WTC11 (cell line): ENCODE data around the gene HCN1. TPM values are rescaled to one million over a fixed set of nuclear protein-coding genes. Genes with fewer than 3 reads are reported as not detected.

Experiments
- ATAC-seq: fragments of 200-7000 bp; cut with Tn5 transposase; 2 replicates; pipeline ENCODE4 v1.10.0; 2021; ENCODE audit warnings: mild to moderate bottlenecking, moderate library complexity
- CTCF ChIA-PET: fragments of 300-600 bp; sonication (Branson Sonifier 250); formaldehyde crosslinking; loops from one replicate; lab custom pipeline; 2021; ENCODE audit warnings: antibody characterized with exemption; lab: Charles Lee
- POLR2A ChIA-PET: fragments of 350-600 bp; sonication (Branson Sonifier 250); formaldehyde crosslinking; loops from one replicate; lab custom pipeline; 2021; ENCODE audit warnings: antibody characterized with exemption; lab: Charles Lee
- DNase-seq: peaks from one replicate; pipeline ENCODE4 v3.0.0; 2021; ENCODE audit warnings: low spot score
- H3K27ac Mint-ChIP-seq: 2 replicates; pipeline ENCODE4 v1.8.0; 2021; ENCODE audit warnings: mixed read lengths
- H3K27me3 Mint-ChIP-seq: 2 replicates; pipeline ENCODE4 v1.8.0; 2021; ENCODE audit warnings: low read depth, mild to moderate bottlenecking, moderate library complexity, mixed read lengths
- H3K36me3 Mint-ChIP-seq: 2 replicates; pipeline ENCODE4 v1.8.0; 2021; ENCODE audit warnings: mixed read lengths
- H3K4me1 Mint-ChIP-seq: 2 replicates; pipeline ENCODE4 v1.8.0; 2022; ENCODE audit warnings: mixed read lengths
- H3K4me3 Mint-ChIP-seq: 2 replicates; pipeline ENCODE4 v1.8.0; 2021; ENCODE audit warnings: mild to moderate bottlenecking, moderate library complexity, mixed read lengths
- H3K9me3 Mint-ChIP-seq: 2 replicates; pipeline ENCODE4 v1.8.0; 2021; ENCODE audit warnings: mixed read lengths
- ATF3 ChIP-seq: sonication (generic); formaldehyde crosslinking; conservative IDR thresholded peaks from 2 replicates; pipeline ENCODE4 v1.8.1; 2022; ENCODE audit warnings: mild to moderate bottlenecking, missing genetic modification reagents
- CDX4 ChIP-seq: fragments of 250-450 bp; sonication (Bioruptor Pico); IDR thresholded peaks from 2 replicates; pipeline ENCODE4 v1.9.0; 2021; ENCODE audit warnings: moderate library complexity, mild to moderate bottlenecking, inconsistent platforms, borderline replicate concordance
- E2F1 ChIP-seq: sonication (generic); formaldehyde crosslinking; IDR thresholded peaks from 2 replicates; pipeline ENCODE4 v1.8.0; 2022; ENCODE audit warnings: mild to moderate bottlenecking, missing genetic modification reagents
- ETV6 ChIP-seq: sonication (generic); formaldehyde crosslinking; IDR thresholded peaks from 2 replicates; pipeline ENCODE4 v1.8.1; 2022; ENCODE audit warnings: mild to moderate bottlenecking, missing genetic modification reagents
- GTF2I ChIP-seq: fragments of 250-450 bp; sonication (Bioruptor Pico); conservative IDR thresholded peaks from 2 replicates; pipeline ENCODE4 v1.4.0; 2021; ENCODE audit warnings: mild to moderate bottlenecking
- HMGA2 ChIP-seq: fragments of 250-450 bp; sonication (Bioruptor Pico); IDR thresholded peaks from 2 replicates; pipeline ENCODE4 v1.4.0; 2021; ENCODE audit warnings: mild to moderate bottlenecking, moderate library complexity
- JAZF1 ChIP-seq: fragments of 250-450 bp; sonication (Bioruptor Pico); IDR thresholded peaks from 2 replicates; pipeline ENCODE4 v1.9.0; 2021; ENCODE audit warnings: moderate library complexity, mild to moderate bottlenecking, inconsistent platforms
- MLX ChIP-seq: sonication (generic); formaldehyde crosslinking; IDR thresholded peaks from 2 replicates; pipeline ENCODE4 v1.8.1; 2023; ENCODE audit warnings: mild to moderate bottlenecking, missing genetic modification reagents, moderate library complexity
- NR1H2 ChIP-seq: sonication (generic); formaldehyde crosslinking; IDR thresholded peaks from 2 replicates; pipeline ENCODE4 v1.9.0; 2021; ENCODE audit warnings: mild to moderate bottlenecking, moderate library complexity, missing genetic modification reagents
- NR3C1 ChIP-seq: sonication (generic); formaldehyde crosslinking; conservative IDR thresholded peaks from 2 replicates; pipeline ENCODE4 v1.8.1; 2023; ENCODE audit warnings: low read depth, mild to moderate bottlenecking, missing genetic modification reagents
- SMAD4 ChIP-seq: sonication (generic); formaldehyde crosslinking; IDR thresholded peaks from 2 replicates; pipeline ENCODE4 v1.8.0; 2022; ENCODE audit warnings: mild to moderate bottlenecking, missing genetic modification reagents
- SOX15 ChIP-seq: fragments of 250-450 bp; sonication (Bioruptor Pico); IDR thresholded peaks from 2 replicates; pipeline ENCODE4 v1.9.0; 2021; ENCODE audit warnings: mild to moderate bottlenecking
- TP53 ChIP-seq: sonication (generic); formaldehyde crosslinking; IDR thresholded peaks from 2 replicates; pipeline ENCODE4 v1.8.1; 2023; ENCODE audit warnings: mild to moderate bottlenecking, missing genetic modification reagents
- ZNF425 ChIP-seq: fragments of 250-450 bp; sonication (Bioruptor Pico); conservative IDR thresholded peaks from 2 replicates; pipeline ENCODE4 v1.9.0; 2021; ENCODE audit warnings: mild to moderate bottlenecking
- total RNA-seq: library from RNA; stranded (reverse); gene quantifications from 3 replicates; pipeline ENCODE4 v1.2.3, GENCODE V29; 2021
- TF ChIP-seq, protein P1 (sequence below): fragments of 250-450 bp; sonication (Bioruptor Pico); IDR thresholded peaks from 2 replicates; pipeline ENCODE4 v2.1.2; 2022; ENCODE audit warnings: mild to moderate bottlenecking, moderate library complexity
- TF ChIP-seq, protein P2 (sequence below): fragments of 200-600 bp; IDR thresholded peaks from 2 replicates; pipeline ENCODE4 v1.8.0; 2022; ENCODE audit warnings: antibody characterized with exemption
- TF ChIP-seq, protein P3 (sequence below): sonication (generic); formaldehyde crosslinking; IDR thresholded peaks from 2 replicates; pipeline ENCODE4 v1.8.1; 2022; ENCODE audit warnings: low read depth, missing genetic modification reagents, borderline replicate concordance
- TF ChIP-seq, protein P4 (sequence below): sonication (generic); formaldehyde crosslinking; IDR thresholded peaks from 2 replicates; pipeline ENCODE4 v1.8.1; 2022; ENCODE audit warnings: mild to moderate bottlenecking, moderate library complexity, missing genetic modification reagents
- TF ChIP-seq, protein P5 (sequence below): sonication (generic); formaldehyde crosslinking; IDR thresholded peaks from 2 replicates; pipeline ENCODE4 v1.8.0; 2023; ENCODE audit warnings: missing genetic modification reagents, mild to moderate bottlenecking, borderline replicate concordance

HCN1 gene
- total RNA-seq, 1 experiment from 2014 or later, result 2.2 TPM

- ChIA-PET POLR2A (no interaction called here), CTCF (no interaction called here)
- Mint-ChIP-seq H3K36me3 (peaks cover 20% of the 10 kb centered on the region), H3K9me3 (peaks cover 21% of the 10 kb centered on the region), H3K4me3 (no peak overlapping the region), H3K27me3 (no peaks in the 10 kb centered on the region), H3K27ac (peak overlapping the region; percentile 86), H3K4me1 (peaks cover 37% of the 10 kb centered on the region)
- no peak for DNase-seq
- no peak for TF ChIP-seq NR3C1 (CRISPR knock-in tag)
- TF ChIP-seq, protein P1, sequence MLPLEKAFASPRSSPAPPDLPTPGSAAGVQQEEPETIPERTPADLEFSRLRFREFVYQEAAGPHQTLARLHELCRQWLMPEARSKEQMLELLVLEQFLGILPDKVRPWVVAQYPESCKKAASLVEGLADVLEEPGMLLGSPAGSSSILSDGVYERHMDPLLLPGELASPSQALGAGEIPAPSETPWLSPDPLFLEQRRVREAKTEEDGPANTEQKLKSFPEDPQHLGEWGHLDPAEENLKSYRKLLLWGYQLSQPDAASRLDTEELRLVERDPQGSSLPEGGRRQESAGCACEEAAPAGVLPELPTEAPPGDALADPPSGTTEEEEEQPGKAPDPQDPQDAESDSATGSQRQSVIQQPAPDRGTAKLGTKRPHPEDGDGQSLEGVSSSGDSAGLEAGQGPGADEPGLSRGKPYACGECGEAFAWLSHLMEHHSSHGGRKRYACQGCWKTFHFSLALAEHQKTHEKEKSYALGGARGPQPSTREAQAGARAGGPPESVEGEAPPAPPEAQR (CRISPR knock-in tag), result no peak
- TF ChIP-seq, protein P2, sequence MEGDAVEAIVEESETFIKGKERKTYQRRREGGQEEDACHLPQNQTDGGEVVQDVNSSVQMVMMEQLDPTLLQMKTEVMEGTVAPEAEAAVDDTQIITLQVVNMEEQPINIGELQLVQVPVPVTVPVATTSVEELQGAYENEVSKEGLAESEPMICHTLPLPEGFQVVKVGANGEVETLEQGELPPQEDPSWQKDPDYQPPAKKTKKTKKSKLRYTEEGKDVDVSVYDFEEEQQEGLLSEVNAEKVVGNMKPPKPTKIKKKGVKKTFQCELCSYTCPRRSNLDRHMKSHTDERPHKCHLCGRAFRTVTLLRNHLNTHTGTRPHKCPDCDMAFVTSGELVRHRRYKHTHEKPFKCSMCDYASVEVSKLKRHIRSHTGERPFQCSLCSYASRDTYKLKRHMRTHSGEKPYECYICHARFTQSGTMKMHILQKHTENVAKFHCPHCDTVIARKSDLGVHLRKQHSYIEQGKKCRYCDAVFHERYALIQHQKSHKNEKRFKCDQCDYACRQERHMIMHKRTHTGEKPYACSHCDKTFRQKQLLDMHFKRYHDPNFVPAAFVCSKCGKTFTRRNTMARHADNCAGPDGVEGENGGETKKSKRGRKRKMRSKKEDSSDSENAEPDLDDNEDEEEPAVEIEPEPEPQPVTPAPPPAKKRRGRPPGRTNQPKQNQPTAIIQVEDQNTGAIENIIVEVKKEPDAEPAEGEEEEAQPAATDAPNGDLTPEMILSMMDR, result no peak
- TF ChIP-seq SMAD4 (CRISPR knock-in tag), result no peak
- no peak for TF ChIP-seq ZNF425 (CRISPR knock-in tag)
- TF ChIP-seq, protein P3, sequence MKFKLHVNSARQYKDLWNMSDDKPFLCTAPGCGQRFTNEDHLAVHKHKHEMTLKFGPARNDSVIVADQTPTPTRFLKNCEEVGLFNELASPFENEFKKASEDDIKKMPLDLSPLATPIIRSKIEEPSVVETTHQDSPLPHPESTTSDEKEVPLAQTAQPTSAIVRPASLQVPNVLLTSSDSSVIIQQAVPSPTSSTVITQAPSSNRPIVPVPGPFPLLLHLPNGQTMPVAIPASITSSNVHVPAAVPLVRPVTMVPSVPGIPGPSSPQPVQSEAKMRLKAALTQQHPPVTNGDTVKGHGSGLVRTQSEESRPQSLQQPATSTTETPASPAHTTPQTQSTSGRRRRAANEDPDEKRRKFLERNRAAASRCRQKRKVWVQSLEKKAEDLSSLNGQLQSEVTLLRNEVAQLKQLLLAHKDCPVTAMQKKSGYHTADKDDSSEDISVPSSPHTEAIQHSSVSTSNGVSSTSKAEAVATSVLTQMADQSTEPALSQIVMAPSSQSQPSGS (CRISPR knock-in tag), result no peak
- TF ChIP-seq JAZF1 (CRISPR knock-in tag), result no peak
- no peak for TF ChIP-seq HMGA2 (CRISPR knock-in tag)
- TF ChIP-seq SOX15 (CRISPR knock-in tag), result no peak
- TF ChIP-seq E2F1, result no peak
- no peak for TF ChIP-seq CDX4 (CRISPR knock-in tag)
- TF ChIP-seq, protein P4, sequence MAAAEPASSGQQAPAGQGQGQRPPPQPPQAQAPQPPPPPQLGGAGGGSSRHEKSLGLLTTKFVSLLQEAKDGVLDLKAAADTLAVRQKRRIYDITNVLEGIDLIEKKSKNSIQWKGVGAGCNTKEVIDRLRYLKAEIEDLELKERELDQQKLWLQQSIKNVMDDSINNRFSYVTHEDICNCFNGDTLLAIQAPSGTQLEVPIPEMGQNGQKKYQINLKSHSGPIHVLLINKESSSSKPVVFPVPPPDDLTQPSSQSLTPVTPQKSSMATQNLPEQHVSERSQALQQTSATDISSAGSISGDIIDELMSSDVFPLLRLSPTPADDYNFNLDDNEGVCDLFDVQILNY, result no peak
- TF ChIP-seq NR1H2 (CRISPR knock-in tag), result no peak
- no peak for TF ChIP-seq TP53
- ATAC-seq, result peak; percentile 92
Observed at GRCh38 chr5:45288746-45289145, 407.4 kb downstream of the HCN1 start.

- Mint-ChIP-seq H3K4me1 (peaks cover 48% of the 10 kb centered on the region), H3K27ac (no peak overlapping the region), H3K27me3 (no peaks in the 10 kb centered on the region), H3K36me3 (peaks cover 39% of the 10 kb centered on the region), H3K4me3 (no peak overlapping the region), H3K9me3 (peaks cover 38% of the 10 kb centered on the region)
- ChIA-PET CTCF (no interaction called here), POLR2A (no interaction called here)
- DNase-seq (no peak), ATAC-seq (no peak)
- TF ChIP-seq E2F1 (no peak), ATF3 (CRISPR knock-in tag) (no peak), GTF2I (CRISPR knock-in tag) (no peak), MLX (CRISPR knock-in tag) (no peak), ETV6 (CRISPR knock-in tag) (no peak)
- TF ChIP-seq, protein P5, sequence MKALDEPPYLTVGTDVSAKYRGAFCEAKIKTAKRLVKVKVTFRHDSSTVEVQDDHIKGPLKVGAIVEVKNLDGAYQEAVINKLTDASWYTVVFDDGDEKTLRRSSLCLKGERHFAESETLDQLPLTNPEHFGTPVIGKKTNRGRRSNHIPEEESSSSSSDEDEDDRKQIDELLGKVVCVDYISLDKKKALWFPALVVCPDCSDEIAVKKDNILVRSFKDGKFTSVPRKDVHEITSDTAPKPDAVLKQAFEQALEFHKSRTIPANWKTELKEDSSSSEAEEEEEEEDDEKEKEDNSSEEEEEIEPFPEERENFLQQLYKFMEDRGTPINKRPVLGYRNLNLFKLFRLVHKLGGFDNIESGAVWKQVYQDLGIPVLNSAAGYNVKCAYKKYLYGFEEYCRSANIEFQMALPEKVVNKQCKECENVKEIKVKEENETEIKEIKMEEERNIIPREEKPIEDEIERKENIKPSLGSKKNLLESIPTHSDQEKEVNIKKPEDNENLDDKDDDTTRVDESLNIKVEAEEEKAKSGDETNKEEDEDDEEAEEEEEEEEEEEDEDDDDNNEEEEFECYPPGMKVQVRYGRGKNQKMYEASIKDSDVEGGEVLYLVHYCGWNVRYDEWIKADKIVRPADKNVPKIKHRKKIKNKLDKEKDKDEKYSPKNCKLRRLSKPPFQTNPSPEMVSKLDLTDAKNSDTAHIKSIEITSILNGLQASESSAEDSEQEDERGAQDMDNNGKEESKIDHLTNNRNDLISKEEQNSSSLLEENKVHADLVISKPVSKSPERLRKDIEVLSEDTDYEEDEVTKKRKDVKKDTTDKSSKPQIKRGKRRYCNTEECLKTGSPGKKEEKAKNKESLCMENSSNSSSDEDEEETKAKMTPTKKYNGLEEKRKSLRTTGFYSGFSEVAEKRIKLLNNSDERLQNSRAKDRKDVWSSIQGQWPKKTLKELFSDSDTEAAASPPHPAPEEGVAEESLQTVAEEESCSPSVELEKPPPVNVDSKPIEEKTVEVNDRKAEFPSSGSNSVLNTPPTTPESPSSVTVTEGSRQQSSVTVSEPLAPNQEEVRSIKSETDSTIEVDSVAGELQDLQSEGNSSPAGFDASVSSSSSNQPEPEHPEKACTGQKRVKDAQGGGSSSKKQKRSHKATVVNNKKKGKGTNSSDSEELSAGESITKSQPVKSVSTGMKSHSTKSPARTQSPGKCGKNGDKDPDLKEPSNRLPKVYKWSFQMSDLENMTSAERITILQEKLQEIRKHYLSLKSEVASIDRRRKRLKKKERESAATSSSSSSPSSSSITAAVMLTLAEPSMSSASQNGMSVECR (CRISPR knock-in tag), result no peak
Observed at GRCh38 chr5:45284436-45284835, 411.7 kb downstream of the HCN1 start.
